ENCODE data around the gene LAMTOR5.
A peak's percentile ranks its signal among the peaks of the same experiment; 100 is the strongest.
"Not testable (repeated sequence)": the region's sequence is repeated elsewhere in the genome, so short reads cannot be mapped to it uniquely, and the experiment has no call there.

The LAMTOR5 gene

GRCh38 chr1:110407260-110408210 is at the start of gene LAMTOR5:
Gene LAMTOR5 (minus strand): TSS chr1:110407694. CDS start chr1:110407620, 74 bp downstream.
- DNase-seq = peak; percentile 95
- in situ Hi-C loops (cut with MboI; ENCODE audit: low pct_unique_long_range_greater_than_20kb, low sequenced_read_pairs) = no loop called here

- DNase-seq = no peak
- in situ Hi-C loops (cut with MboI; ENCODE audit: low pct_unique_long_range_greater_than_20kb, low sequenced_read_pairs) = loop anchor here (25.0 kb wide), 1 partner anchor 270 kb away; no protein-coding TSS in a partner anchor
Measured at GRCh38 chr1:110457206-110457605, 49.7 kb upstream of the LAMTOR5 start.

- in situ Hi-C loops (cut with MboI; ENCODE audit: low pct_unique_long_range_greater_than_20kb, low sequenced_read_pairs) = loop anchor here (25.0 kb wide), 1 partner anchor 268 kb away; no protein-coding TSS in a partner anchor
- peak; percentile 40 for DNase-seq
Measured at GRCh38 chr1:110455151-110455550, 47.7 kb upstream of the LAMTOR5 start.

GRCh38 chr1:110454328-110454727 is 46.8 kb upstream of the LAMTOR5 start:
- in situ Hi-C loops (cut with MboI; ENCODE audit: low pct_unique_long_range_greater_than_20kb, low sequenced_read_pairs) = loop anchor here (25.0 kb wide), 1 partner anchor 267 kb away; no protein-coding TSS in a partner anchor
- DNase-seq = no peak

GRCh38 chr1:110453829-110454228 is 46.3 kb upstream of the LAMTOR5 start:
- in situ Hi-C loops (cut with MboI; ENCODE audit: low pct_unique_long_range_greater_than_20kb, low sequenced_read_pairs) = loop anchor here (25.0 kb wide), 1 partner anchor 267 kb away; no protein-coding TSS in a partner anchor
- no peak for DNase-seq

GRCh38 chr1:110452330-110452729 is 44.8 kb upstream of the LAMTOR5 start:
- in situ Hi-C loops (cut with MboI; ENCODE audit: low pct_unique_long_range_greater_than_20kb, low sequenced_read_pairs) = loop anchor here (25.0 kb wide), 1 partner anchor 265 kb away; no protein-coding TSS in a partner anchor
- no peak for DNase-seq

- DNase-seq = no peak
- in situ Hi-C loops (cut with MboI; ENCODE audit: low pct_unique_long_range_greater_than_20kb, low sequenced_read_pairs) = loop anchor here (25.0 kb wide), 1 partner anchor 264 kb away; no protein-coding TSS in a partner anchor
Measured at GRCh38 chr1:110450929-110451328, 43.4 kb upstream of the LAMTOR5 start, which contains the start of gene PROK1. Gene PROK1 (plus strand): TSS chr1:110451149. CDS start chr1:110451217, 68 bp downstream.

GRCh38 chr1:110449661-110450651 is 42.5 kb upstream of the LAMTOR5 start:
- in situ Hi-C loops (cut with MboI; ENCODE audit: low pct_unique_long_range_greater_than_20kb, low sequenced_read_pairs) = loop anchor here (25.0 kb wide), 1 partner anchor 263 kb away; no protein-coding TSS in a partner anchor
- DNase-seq = no peak

GRCh38 chr1:110444561-110444960 is 37.1 kb upstream of the LAMTOR5 start:
- in situ Hi-C loops (cut with MboI; ENCODE audit: low pct_unique_long_range_greater_than_20kb, low sequenced_read_pairs) = no loop called here
- no peak for DNase-seq

- in situ Hi-C loops (cut with MboI; ENCODE audit: low pct_unique_long_range_greater_than_20kb, low sequenced_read_pairs) = no loop called here
- no peak for DNase-seq
Measured at GRCh38 chr1:110443451-110443850, 36.0 kb upstream of the LAMTOR5 start.

- in situ Hi-C loops (cut with MboI; ENCODE audit: low pct_unique_long_range_greater_than_20kb, low sequenced_read_pairs) = no loop called here
- DNase-seq = no peak
Measured at GRCh38 chr1:110441888-110442287, 34.4 kb upstream of the LAMTOR5 start.

- DNase-seq = no peak
- in situ Hi-C loops (cut with MboI; ENCODE audit: low pct_unique_long_range_greater_than_20kb, low sequenced_read_pairs) = no loop called here
Measured at GRCh38 chr1:110440877-110441276, 33.4 kb upstream of the LAMTOR5 start.

GRCh38 chr1:110439873-110440272 is 32.4 kb upstream of the LAMTOR5 start:
- DNase-seq; in situ Hi-C loops (cut with MboI; ENCODE audit: low pct_unique_long_range_greater_than_20kb, low sequenced_read_pairs): not testable (repeated sequence)

GRCh38 chr1:110438893-110439292 is 31.4 kb upstream of the LAMTOR5 start:
- in situ Hi-C loops (cut with MboI; ENCODE audit: low pct_unique_long_range_greater_than_20kb, low sequenced_read_pairs) = no loop called here
- DNase-seq = no peak

- DNase-seq; in situ Hi-C loops (cut with MboI; ENCODE audit: low pct_unique_long_range_greater_than_20kb, low sequenced_read_pairs): not testable (repeated sequence)
Measured at GRCh38 chr1:110437645-110438299, 30.3 kb upstream of the LAMTOR5 start.

- DNase-seq = no peak
- in situ Hi-C loops (cut with MboI; ENCODE audit: low pct_unique_long_range_greater_than_20kb, low sequenced_read_pairs) = no loop called here
Measured at GRCh38 chr1:110436635-110437034, 29.1 kb upstream of the LAMTOR5 start.

GRCh38 chr1:110434946-110435345 is 27.5 kb upstream of the LAMTOR5 start:
- in situ Hi-C loops (cut with MboI; ENCODE audit: low pct_unique_long_range_greater_than_20kb, low sequenced_read_pairs) = no loop called here

GRCh38 chr1:110433803-110434202 is 26.3 kb upstream of the LAMTOR5 start:
- in situ Hi-C loops (cut with MboI; ENCODE audit: low pct_unique_long_range_greater_than_20kb, low sequenced_read_pairs) = no loop called here
- DNase-seq = peak; percentile 75

More at GRCh38 chr1:110434946-110435345, 27.5 kb upstream of the LAMTOR5 start:
- no peak for DNase-seq

Data from KBM-7 (cell line).